HUES64 (cell line): Measurements from ENCODE around the gene PHF12.
A peak's percentile ranks its signal among the peaks of the same experiment; 100 is the strongest.

Experiments
- H3K27ac ChIP-seq: 2 replicates; pipeline ENCODE4 v1.7.0; 2013; ENCODE audit warnings: low read depth, low read length, inconsistent platforms
- H3K27me3 ChIP-seq: 2 replicates; pipeline ENCODE4 v1.6.1; 2013; ENCODE audit warnings: mild to moderate bottlenecking, low read length; ENCODE audit not compliant: insufficient read depth
- H3K36me3 ChIP-seq: 2 replicates; pipeline ENCODE4 v1.6.1; 2013; ENCODE audit warnings: mild to moderate bottlenecking, low read length; ENCODE audit not compliant: insufficient read depth
- H3K4me1 ChIP-seq: 2 replicates; pipeline ENCODE4 v1.6.1; 2013; ENCODE audit warnings: mild to moderate bottlenecking, low read length, moderate library complexity; ENCODE audit not compliant: insufficient read depth
- H3K4me3 ChIP-seq: 2 replicates; pipeline ENCODE4 v1.5.1; 2013; ENCODE audit warnings: mild to moderate bottlenecking, low read length, moderate library complexity
- H3K9ac ChIP-seq: 2 replicates; pipeline ENCODE4 v1.6.1; 2013; ENCODE audit warnings: mild to moderate bottlenecking, low read depth, low read length
- H3K9me3 ChIP-seq: 2 replicates; pipeline ENCODE4 v1.6.1; 2013; ENCODE audit warnings: low read depth, low read length; ENCODE audit not compliant: insufficient read depth
- WGBS: fragments of 150-250, 120-280 bp; methylation state at CpG from one replicate; pipeline ENCODE4 v1.1.7; 2013; ENCODE audit warnings: missing lambda C conversion rate; 5-methylcytosine and 5-hydroxymethylcytosine counted together

Gene PHF12

GRCh38 chr17:28988475-28988874, 37.2 kb upstream of the PHF12 start:
- H3K27me3 ChIP-seq: peaks cover 11% of the 10 kb centered on the region; the same call in 1 of the 2 replicates
- H3K4me1 ChIP-seq: peaks cover 14% of the 10 kb centered on the region
- WGBS: 100% methylated on average over 1 of the region's 1 CpG

GRCh38 chr17:28986714-28987655, 35.7 kb upstream of the PHF12 start:
- Histone ChIP-seq H3K4me3 (no peak overlapping the region), H3K4me1 (peaks cover 14% of the 10 kb centered on the region), H3K9ac (no peak overlapping the region), H3K27me3 (peaks cover 11% of the 10 kb centered on the region; the same call in 1 of the 2 replicates), H3K27ac (no peak overlapping the region), H3K36me3 (no peaks in the 10 kb centered on the region), H3K9me3 (no peaks in the 10 kb centered on the region)
- WGBS: 81% methylated on average over 15 of the region's 15 CpGs

More at GRCh38 chr17:28988475-28988874, 37.2 kb upstream of the PHF12 start:
- H3K36me3 ChIP-seq: no peaks in the 10 kb centered on the region
- no peak overlapping the region for H3K9ac ChIP-seq
- H3K4me3 ChIP-seq: no peak overlapping the region
- H3K9me3 ChIP-seq: no peaks in the 10 kb centered on the region
- no peak overlapping the region for H3K27ac ChIP-seq

GRCh38 chr17:28985950-28986713, 34.8 kb upstream of the PHF12 start:
- Histone ChIP-seq H3K27ac (no peak overlapping the region), H3K4me3 (peak overlapping the region; percentile 37), H3K9me3 (no peaks in the 10 kb centered on the region), H3K36me3 (no peaks in the 10 kb centered on the region), H3K27me3 (peaks cover 11% of the 10 kb centered on the region; the same call in 1 of the 2 replicates), H3K4me1 (peaks cover 14% of the 10 kb centered on the region), H3K9ac (no peak overlapping the region)
- WGBS: 14% methylated on average over 36 of the region's 36 CpGs

GRCh38 chr17:28983286-28984230, 32.2 kb upstream of the PHF12 start:
- Histone ChIP-seq H3K36me3 (no peaks in the 10 kb centered on the region), H3K9ac (no peak overlapping the region), H3K4me3 (no peak overlapping the region), H3K4me1 (peaks cover 14% of the 10 kb centered on the region), H3K9me3 (no peaks in the 10 kb centered on the region), H3K27me3 (peaks cover 11% of the 10 kb centered on the region; the same call in 1 of the 2 replicates), H3K27ac (no peak overlapping the region)
- WGBS: 65% methylated on average over 7 of the region's 7 CpGs

- Histone ChIP-seq H3K27ac (no peak overlapping the region), H3K9ac (no peak overlapping the region), H3K9me3 (no peaks in the 10 kb centered on the region), H3K4me1 (peaks cover 14% of the 10 kb centered on the region), H3K4me3 (no peak overlapping the region), H3K27me3 (peaks cover 11% of the 10 kb centered on the region; the same call in 1 of the 2 replicates), H3K36me3 (no peaks in the 10 kb centered on the region)
- WGBS: 86% methylated on average over 11 of the region's 11 CpGs
These were observed 30.9 kb upstream of the PHF12 start for GRCh38 chr17:28982131-28982793.

- Histone ChIP-seq H3K9ac (no peak overlapping the region), H3K9me3 (no peaks in the 10 kb centered on the region), H3K36me3 (no peaks in the 10 kb centered on the region), H3K4me3 (no peak overlapping the region), H3K27ac (no peak overlapping the region), H3K27me3 (no peaks in the 10 kb centered on the region), H3K4me1 (no peaks in the 10 kb centered on the region)
- 93% methylated on average over 2 of the region's 2 CpGs for WGBS
These were observed 27.1 kb upstream of the PHF12 start for GRCh38 chr17:28978356-28978964.

- Histone ChIP-seq H3K27me3 (no peaks in the 10 kb centered on the region), H3K27ac (no peak overlapping the region), H3K4me3 (no peak overlapping the region), H3K9ac (no peak overlapping the region), H3K36me3 (no peaks in the 10 kb centered on the region), H3K4me1 (peaks cover 1% of the 10 kb centered on the region; the same call in 1 of the 2 replicates), H3K9me3 (no peaks in the 10 kb centered on the region)
- 88% methylated on average over 7 of the region's 8 CpGs for WGBS
These were observed 26.5 kb upstream of the PHF12 start for GRCh38 chr17:28977659-28978355.

- no peak overlapping the region for H3K9ac ChIP-seq
- peaks cover 14% of the 10 kb centered on the region; the same call in 1 of the 2 replicates for H3K4me1 ChIP-seq
- H3K27me3 ChIP-seq: no peaks in the 10 kb centered on the region
- no peaks in the 10 kb centered on the region for H3K9me3 ChIP-seq
- H3K4me3 ChIP-seq: no peak overlapping the region
- no peaks in the 10 kb centered on the region for H3K36me3 ChIP-seq
- 94% methylated on average over 5 of the region's 5 CpGs for WGBS
- no peak overlapping the region for H3K27ac ChIP-seq
These were observed 24.3 kb upstream of the PHF12 start for GRCh38 chr17:28975646-28976045.

- H3K9me3 ChIP-seq: no peaks in the 10 kb centered on the region
- no peak overlapping the region for H3K9ac ChIP-seq
- H3K4me1 ChIP-seq: peaks cover 18% of the 10 kb centered on the region; the same call in 1 of the 2 replicates
- H3K36me3 ChIP-seq: no peaks in the 10 kb centered on the region
- WGBS: 94% methylated on average over 2 of the region's 2 CpGs
- no peaks in the 10 kb centered on the region for H3K27me3 ChIP-seq
- H3K4me3 ChIP-seq: no peak overlapping the region
- no peak overlapping the region for H3K27ac ChIP-seq
These were observed 23.7 kb upstream of the PHF12 start for GRCh38 chr17:28975031-28975430.
